Measurements from ENCODE around the gene PPP1R16B. TPM values are rescaled to one million over a fixed set of nuclear protein-coding genes. Genes with fewer than 3 reads are reported as not detected.
A peak's percentile ranks its signal among the peaks of the same experiment; 100 is the strongest.

PPP1R16B gene
- total and polyA plus RNA-seq, 9 donors, result 0.92 to 56.4 (median 2.9) TPM

DNA sequence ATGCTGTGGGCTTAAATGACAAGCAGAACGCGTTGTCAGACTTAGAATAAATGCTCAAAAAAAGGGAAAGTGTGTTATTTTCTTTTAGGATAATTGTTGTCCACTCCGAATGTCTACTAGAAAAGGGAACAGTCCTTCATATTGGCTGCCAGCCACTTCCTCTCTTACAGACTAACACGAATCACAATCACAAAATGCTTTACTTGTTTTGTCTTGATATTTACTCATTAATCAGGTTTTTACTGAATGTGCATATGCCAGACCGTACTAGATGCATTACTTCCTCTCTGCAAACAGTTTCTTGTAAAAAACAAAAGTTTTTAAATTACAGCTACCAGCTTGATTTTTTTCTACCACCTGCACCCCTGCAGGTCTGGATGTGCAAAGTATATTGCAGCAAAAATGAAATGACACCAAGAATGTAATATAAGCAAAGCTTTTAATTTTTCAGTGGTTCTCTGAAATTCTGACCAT is 157.5 kb downstream of the PPP1R16B start:
- H3K27me3 ChIP-seq, result no peaks in the 10 kb centered on the region
- no peak for DNase-seq
- 1 to 6% (median 2%) methylated on average over 5 of the region's 5 CpGs for WGBS, 3 donors
- H3K36me3 ChIP-seq, result no peaks in the 10 kb centered on the region
- H3K4me3 ChIP-seq, result peak overlapping the region; percentile 96
- H3K9me3 ChIP-seq, result no peaks in the 10 kb centered on the region
- TF ChIP-seq EP300 (IDR thresholded peaks at IDR 0.05) (no peak), POLR2A (IDR thresholded peaks at IDR 0.05) (no peak)
- TF ChIP-seq, protein P1, sequence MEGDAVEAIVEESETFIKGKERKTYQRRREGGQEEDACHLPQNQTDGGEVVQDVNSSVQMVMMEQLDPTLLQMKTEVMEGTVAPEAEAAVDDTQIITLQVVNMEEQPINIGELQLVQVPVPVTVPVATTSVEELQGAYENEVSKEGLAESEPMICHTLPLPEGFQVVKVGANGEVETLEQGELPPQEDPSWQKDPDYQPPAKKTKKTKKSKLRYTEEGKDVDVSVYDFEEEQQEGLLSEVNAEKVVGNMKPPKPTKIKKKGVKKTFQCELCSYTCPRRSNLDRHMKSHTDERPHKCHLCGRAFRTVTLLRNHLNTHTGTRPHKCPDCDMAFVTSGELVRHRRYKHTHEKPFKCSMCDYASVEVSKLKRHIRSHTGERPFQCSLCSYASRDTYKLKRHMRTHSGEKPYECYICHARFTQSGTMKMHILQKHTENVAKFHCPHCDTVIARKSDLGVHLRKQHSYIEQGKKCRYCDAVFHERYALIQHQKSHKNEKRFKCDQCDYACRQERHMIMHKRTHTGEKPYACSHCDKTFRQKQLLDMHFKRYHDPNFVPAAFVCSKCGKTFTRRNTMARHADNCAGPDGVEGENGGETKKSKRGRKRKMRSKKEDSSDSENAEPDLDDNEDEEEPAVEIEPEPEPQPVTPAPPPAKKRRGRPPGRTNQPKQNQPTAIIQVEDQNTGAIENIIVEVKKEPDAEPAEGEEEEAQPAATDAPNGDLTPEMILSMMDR (IDR thresholded peaks at IDR 0.05), result no peak
- H3K27ac ChIP-seq, result no peak overlapping the region
- intact Hi-C loops (cut with DNase I), result no loop called here
- no peaks in the 10 kb centered on the region for H3K4me1 ChIP-seq (ENCODE audit: insufficient read depth)

GRCh38 chr20:38963745-38964144 is 158.2 kb downstream of the PPP1R16B start:
- no peaks in the 10 kb centered on the region for H3K36me3 ChIP-seq
- no peak overlapping the region for H3K27ac ChIP-seq
- H3K4me1 ChIP-seq (ENCODE audit: insufficient read depth), result no peaks in the 10 kb centered on the region
- H3K27me3 ChIP-seq, result no peaks in the 10 kb centered on the region
- DNase-seq, result no peak
- no peak overlapping the region for H3K4me3 ChIP-seq
- intact Hi-C loops (cut with DNase I), result no loop called here
- H3K9me3 ChIP-seq, result no peaks in the 10 kb centered on the region
- TF ChIP-seq EP300 (IDR thresholded peaks at IDR 0.05) (no peak), POLR2A (IDR thresholded peaks at IDR 0.05) (no peak)
- TF ChIP-seq, protein P1 (IDR thresholded peaks at IDR 0.05), result no peak

DNA sequence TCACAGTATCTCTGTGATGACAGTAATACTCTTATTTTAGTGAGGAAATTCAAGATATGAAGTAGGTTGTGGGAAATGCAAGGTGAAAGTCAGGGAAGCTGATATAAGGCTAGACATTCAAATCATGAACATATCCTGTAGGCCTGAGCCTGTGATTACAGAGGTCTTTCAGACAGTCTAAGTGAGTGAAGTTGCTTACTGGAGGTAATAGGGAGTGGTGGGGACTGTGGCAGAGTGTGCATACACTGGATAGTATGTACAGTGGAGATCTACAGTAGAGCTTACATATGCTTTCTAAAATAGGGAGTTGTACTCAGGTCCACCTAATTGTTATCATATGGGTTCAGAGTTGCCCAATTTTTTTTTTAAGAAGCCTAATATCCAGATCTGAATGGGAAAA is 159.8 kb downstream of the PPP1R16B start:
- intact Hi-C loops (cut with DNase I), result no loop called here
- H3K27ac ChIP-seq, result no peak overlapping the region

DNA sequence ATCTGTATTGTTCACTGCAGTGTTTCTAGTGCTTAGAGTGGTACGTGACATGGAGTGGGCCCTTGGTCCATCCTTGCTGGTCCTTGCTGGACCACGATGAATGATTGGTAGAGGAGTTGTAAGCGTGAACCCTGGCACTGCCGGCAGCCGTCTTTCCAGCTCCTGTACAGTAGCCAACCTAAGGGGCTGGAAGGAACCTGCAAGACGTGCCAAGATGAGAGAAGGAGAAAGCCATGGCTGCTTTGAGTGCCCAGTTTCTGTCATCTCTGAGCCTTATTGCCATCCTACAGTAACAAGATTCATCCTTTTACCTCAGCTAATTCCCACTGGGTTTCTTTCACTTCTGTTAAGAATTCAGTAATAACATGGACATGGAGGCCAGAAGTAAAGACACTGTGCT is 162.6 kb downstream of the PPP1R16B start:
- TF ChIP-seq EP300 (IDR thresholded peaks at IDR 0.05), result no peak
- TF ChIP-seq, protein P1 (IDR thresholded peaks at IDR 0.05), result no peak
- TF ChIP-seq POLR2A (IDR thresholded peaks at IDR 0.05), result no peak
- Histone ChIP-seq H3K4me1 (ENCODE audit: insufficient read depth) (no peaks in the 10 kb centered on the region), H3K36me3 (no peaks in the 10 kb centered on the region), H3K27ac (no peak overlapping the region), H3K27me3 (no peaks in the 10 kb centered on the region), H3K9me3 (no peaks in the 10 kb centered on the region), H3K4me3 (no peak overlapping the region)
- WGBS, 3 donors, result 88 to 97% (median 91%) methylated on average over 6 of the region's 6 CpGs
- intact Hi-C loops (cut with DNase I), result no loop called here
- DNase-seq, result no peak

More for the DNA sequence above, 159.8 kb downstream of the PPP1R16B start:
- no peak overlapping the region for H3K4me3 ChIP-seq
- no peaks in the 10 kb centered on the region for H3K4me1 ChIP-seq (ENCODE audit: insufficient read depth)
- no peaks in the 10 kb centered on the region for H3K27me3 ChIP-seq
- H3K36me3 ChIP-seq, result no peaks in the 10 kb centered on the region
- H3K9me3 ChIP-seq, result no peaks in the 10 kb centered on the region
- TF ChIP-seq POLR2A (IDR thresholded peaks at IDR 0.05), result no peak
- TF ChIP-seq, protein P1 (IDR thresholded peaks at IDR 0.05), result no peak
- TF ChIP-seq EP300 (IDR thresholded peaks at IDR 0.05), result no peak
- DNase-seq, result no peak

Measured in ovary (tissue), 9 donors.